Endothelial cell of umbilical vein (primary cell): ENCODE results near the gene FSTL3.

ENCODE experiments used
- CTCF ChIP-seq, 2 donors: IDR thresholded peaks; 1 replicate in 1 of 2; 2 replicates in 1 of 2; pipeline ENCODE4 v1.5.1; 2011; ENCODE audit warnings: low read length in 2 of 2, mild to moderate bottlenecking in 2 of 2, moderate library complexity in 2 of 2, control low read depth in 1 of 2, inconsistent platforms in 1 of 2, low read depth in 1 of 2; ENCODE audit not compliant: insufficient read depth in 1 of 2; ENCODE audit errors: extremely low read depth in 1 of 2
- EZH2 ChIP-seq: IDR thresholded peaks from 2 replicates; pipeline ENCODE4 v1.6.1; 2012; ENCODE audit warnings: borderline replicate concordance, low read depth, mild to moderate bottlenecking, moderate library complexity, low read length, inconsistent platforms; ENCODE audit not compliant: severe bottlenecking
- POLR2A ChIP-seq: IDR thresholded peaks from 2 replicates; pipeline ENCODE4 v1.6.1; 2012; ENCODE audit warnings: low read depth, mild to moderate bottlenecking, control low read depth, low read length

GRCh38 chr19:703651-704446, 27.7 kb downstream of the FSTL3 start:
- TF ChIP-seq POLR2A (no peak), EZH2 (no peak), CTCF (IDR thresholded peaks at IDR 0.05; ENCODE audit: extremely low read depth in 1 of 2, insufficient read depth in 1 of 2, low read depth in 1 of 2, low read length in 2 of 2) (no peak)
